Activated B cell treated with CpG ODN at 0.5 μM for 24 hours (primary cell): Measurements from ENCODE around the gene VIL1. TPM values are rescaled to one million over a fixed set of nuclear protein-coding genes. Genes with fewer than 3 reads are reported as not detected.

ENCODE experiments used
- ATAC-seq: fragments of 200-7000 bp; cut with Tn5 transposase; one replicate; pipeline ENCODE4 v1.10.0; 2021; ENCODE audit warnings: low read depth, mild to moderate bottlenecking, moderate library complexity
- CTCF ChIA-PET: fragments of 350-600 bp; sonication (Branson Sonifier 250); formaldehyde crosslinking; loops from one replicate; lab custom pipeline; 2021; ENCODE audit warnings: antibody characterized with exemption; lab: Charles Lee
- POLR2A ChIA-PET: fragments of 350-600 bp; sonication (Branson Sonifier 250); formaldehyde crosslinking; loops from one replicate; lab custom pipeline; 2021; ENCODE audit warnings: antibody characterized with exemption; lab: Charles Lee
- DNase-seq: peaks from one replicate; pipeline ENCODE4 v3.0.0; 2022
- H3K27ac Mint-ChIP-seq: one replicate; pipeline ENCODE4 v1.8.0; 2020; ENCODE audit warnings: mixed read lengths
- H3K27me3 Mint-ChIP-seq: one replicate; pipeline ENCODE4 v1.8.0; 2021; ENCODE audit warnings: mixed read lengths
- H3K36me3 Mint-ChIP-seq: one replicate; pipeline ENCODE4 v1.8.0; 2021; ENCODE audit warnings: low read depth, mixed read lengths
- H3K4me1 Mint-ChIP-seq: one replicate; pipeline ENCODE4 v1.8.0; 2021; ENCODE audit warnings: mixed read lengths
- H3K4me3 Mint-ChIP-seq: one replicate; pipeline ENCODE4 v1.8.0; 2020; ENCODE audit warnings: mild to moderate bottlenecking, mixed read lengths
- H3K9me3 Mint-ChIP-seq: one replicate; pipeline ENCODE4 v1.8.0; 2020; ENCODE audit warnings: mixed read lengths
- CTCF ChIP-seq: fragments of 200-600 bp; IDR thresholded peaks from one replicate; pipeline ENCODE4 v1.8.0; 2022; ENCODE audit warnings: antibody characterized with exemption, mild to moderate bottlenecking
- intact Hi-C: fragments of 100-400 bp; cut with micrococcal nuclease; formaldehyde crosslinking; loops from one replicate; pipeline ENCODE4 v1.15.1; 2024
- total RNA-seq: library from RNA; stranded (reverse); gene quantifications from 2 replicates; pipeline ENCODE4 v1.2.3, GENCODE V29; 2022

Gene VIL1
- total RNA-seq, 1 donor from 2014 or later: 0.07 TPM

GRCh38 chr2:218391202-218391601, 27.7 kb upstream of the VIL1 start:
- Mint-ChIP-seq H3K4me1 (peaks cover 30% of the 10 kb centered on the region), H3K36me3 (peaks cover under 1% of the 10 kb centered on the region), H3K27me3 (peaks cover 2% of the 10 kb centered on the region), H3K4me3 (no peak overlapping the region), H3K27ac (no peak overlapping the region), H3K9me3 (no peaks in the 10 kb centered on the region)
- intact Hi-C loops: no loop called here
- POLR2A ChIA-PET: no interaction called here
- CTCF ChIA-PET: no interaction called here
- TF ChIP-seq CTCF: no peak
- no peak for ATAC-seq
- no peak for DNase-seq

- no peak overlapping the region for H3K4me3 Mint-ChIP-seq
- peaks cover 38% of the 10 kb centered on the region for H3K4me1 Mint-ChIP-seq
These were observed 26.5 kb upstream of the VIL1 start for GRCh38 chr2:218392459-218392858.

GRCh38 chr2:218392891-218393462, 25.9 kb upstream of the VIL1 start:
- TF ChIP-seq CTCF: no peak
- no peak overlapping the region for H3K4me3 Mint-ChIP-seq
- DNase-seq: no peak
- ChIA-PET POLR2A (interaction anchor here (0.6 to 1.2 kb wide), 5 partner anchors 23 to 120 kb away, joined by 3 to 5 read pairs (median 3); no protein-coding TSS in a partner anchor), CTCF (interaction anchor here (0.7 to 2.7 kb wide), 7 partner anchors 14 to 121 kb away, joined by 3 to 14 read pairs (median 5); partner anchors contain the start of genes CATIP and TMBIM1)
- intact Hi-C loops: no loop called here
- H3K4me1 Mint-ChIP-seq: peaks cover 40% of the 10 kb centered on the region
- no peak for ATAC-seq
- H3K36me3 Mint-ChIP-seq: peaks cover 2% of the 10 kb centered on the region
- H3K27ac Mint-ChIP-seq: no peak overlapping the region
- H3K27me3 Mint-ChIP-seq: no peaks in the 10 kb centered on the region
- no peaks in the 10 kb centered on the region for H3K9me3 Mint-ChIP-seq

More at GRCh38 chr2:218392459-218392858, 26.5 kb upstream of the VIL1 start:
- Mint-ChIP-seq H3K27ac (no peak overlapping the region), H3K36me3 (peaks cover 2% of the 10 kb centered on the region), H3K9me3 (no peaks in the 10 kb centered on the region), H3K27me3 (no peaks in the 10 kb centered on the region)
- ChIA-PET POLR2A (interaction anchor here (0.9 kb wide), 1 partner anchor 102 kb away, joined by 3 read pairs; no protein-coding TSS in a partner anchor), CTCF (interaction anchor here (0.7 to 2.7 kb wide), 4 partner anchors 10 to 121 kb away, joined by 3 to 14 read pairs (median 4); partner anchors contain the start of gene SLC11A1)
- DNase-seq (no peak), ATAC-seq (no peak)
- TF ChIP-seq CTCF: no peak
- intact Hi-C loops: no loop called here

- H3K36me3 Mint-ChIP-seq: peaks cover 2% of the 10 kb centered on the region
- ChIA-PET POLR2A (interaction anchor here (0.6 to 1.2 kb wide), 4 partner anchors 24 to 121 kb away, joined by 3 to 5 read pairs (median 3); no protein-coding TSS in a partner anchor), CTCF (interaction anchor here (0.7 to 2.7 kb wide), 7 partner anchors 15 to 120 kb away, joined by 3 to 14 read pairs (median 5); partner anchors contain the start of genes CATIP and TMBIM1)
- peaks cover 45% of the 10 kb centered on the region for H3K4me1 Mint-ChIP-seq
- H3K9me3 Mint-ChIP-seq: no peaks in the 10 kb centered on the region
- H3K27ac Mint-ChIP-seq: peak overlapping the region; percentile 30
- no peak overlapping the region for H3K4me3 Mint-ChIP-seq
- DNase-seq: no peak
- no peak for ATAC-seq
- intact Hi-C loops: no loop called here
- no peak for TF ChIP-seq CTCF
- no peaks in the 10 kb centered on the region for H3K27me3 Mint-ChIP-seq
These were observed 25.1 kb upstream of the VIL1 start for GRCh38 chr2:218393750-218394290.
